SK-N-SH treated with all-trans-retinoic acid at 6 μM for 48 hours (cell line): ENCODE results near the gene SLC38A8.

Experiments
- ATAC-seq: fragments of 200-7000 bp; cut with Tn5 transposase; 3 replicates; pipeline ENCODE4 v1.9.1; 2020; ENCODE audit warnings: mild to moderate bottlenecking, moderate library complexity
- ARNTL ChIP-seq: fragments of 450-650 bp; formaldehyde crosslinking; IDR thresholded peaks from 2 replicates; pipeline ENCODE4 v1.5.0; 2020; ENCODE audit warnings: low read depth, mild to moderate bottlenecking, moderate library complexity, borderline replicate concordance
- BACH2 ChIP-seq: fragments of 250-450 bp; sonication (Bioruptor Pico); IDR thresholded peaks from 2 replicates; pipeline ENCODE4 v1.9.0; 2021; ENCODE audit warnings: mild to moderate bottlenecking, borderline replicate concordance
- CREB5 ChIP-seq: fragments of 250-450 bp; sonication (Bioruptor Pico); IDR thresholded peaks from 2 replicates; pipeline ENCODE4 v1.5.1; 2020; ENCODE audit warnings: low read depth, mild to moderate bottlenecking, moderate library complexity
- CSDC2 ChIP-seq: fragments of 250-450 bp; sonication (Bioruptor Pico); IDR thresholded peaks from 2 replicates; pipeline ENCODE4 v1.5.0; 2020; ENCODE audit warnings: mild to moderate bottlenecking, moderate library complexity
- CSRNP3 ChIP-seq: fragments of 250-450 bp; sonication (Bioruptor Pico); IDR thresholded peaks from 2 replicates; pipeline ENCODE4 v1.5.1; 2021; ENCODE audit warnings: mild to moderate bottlenecking, moderate library complexity
- ESRRG ChIP-seq: fragments of 250-450 bp; sonication (Bioruptor Pico); IDR thresholded peaks from 2 replicates; pipeline ENCODE4 v1.6.1; 2021; ENCODE audit warnings: mild to moderate bottlenecking
- GLIS3 ChIP-seq: fragments of 250-450 bp; sonication (Bioruptor Pico); IDR thresholded peaks from 2 replicates; pipeline ENCODE4 v1.5.0; 2020; ENCODE audit warnings: mild to moderate bottlenecking, moderate library complexity
- OSR1 ChIP-seq: fragments of 250-450 bp; sonication (Bioruptor Pico); IDR thresholded peaks from 2 replicates; pipeline ENCODE4 v1.8.0; 2022; ENCODE audit warnings: moderate library complexity, mild to moderate bottlenecking, inconsistent platforms
- PATZ1 ChIP-seq: fragments of 250-450 bp; sonication (Bioruptor Pico); IDR thresholded peaks from 2 replicates; pipeline ENCODE4 v1.8.0; 2020; ENCODE audit warnings: mild to moderate bottlenecking, moderate library complexity, borderline replicate concordance
- POU6F1 ChIP-seq: fragments of 250-450 bp; sonication (Bioruptor Pico); IDR thresholded peaks from 2 replicates; pipeline ENCODE4 v1.8.0; 2021; ENCODE audit warnings: low read depth, mild to moderate bottlenecking, moderate library complexity, borderline replicate concordance
- RARB ChIP-seq: fragments of 250-450 bp; sonication (Bioruptor Pico); IDR thresholded peaks from 2 replicates; pipeline ENCODE4 v1.8.0; 2021; ENCODE audit warnings: mild to moderate bottlenecking, moderate library complexity
- SNAI2 ChIP-seq: fragments of 250-450 bp; sonication (Bioruptor Pico); IDR thresholded peaks from 2 replicates; pipeline ENCODE4 v1.5.0; 2020; ENCODE audit warnings: mild to moderate bottlenecking, moderate library complexity
- TCF4 ChIP-seq: fragments of 250-450 bp; sonication (Bioruptor Pico); IDR thresholded peaks from 2 replicates; pipeline ENCODE4 v1.8.0; 2021; ENCODE audit warnings: mild to moderate bottlenecking, moderate library complexity, borderline replicate concordance
- TOX ChIP-seq: fragments of 250-450 bp; sonication (Bioruptor Pico); IDR thresholded peaks from 2 replicates; pipeline ENCODE4 v1.8.0; 2021; ENCODE audit warnings: mild to moderate bottlenecking, moderate library complexity, borderline replicate concordance
- TSHZ2 ChIP-seq: fragments of 250-450 bp; sonication (Bioruptor Pico); IDR thresholded peaks from 2 replicates; pipeline ENCODE4 v1.5.0; 2020; ENCODE audit warnings: mild to moderate bottlenecking, moderate library complexity
- ZC3H10 ChIP-seq: fragments of 250-450 bp; sonication (Bioruptor Pico); IDR thresholded peaks from 2 replicates; pipeline ENCODE4 v1.5.1; 2021; ENCODE audit warnings: mild to moderate bottlenecking, moderate library complexity
- ZFP3 ChIP-seq: fragments of 250-450 bp; sonication (Bioruptor Pico); IDR thresholded peaks from 2 replicates; pipeline ENCODE4 v1.5.0; 2020; ENCODE audit warnings: mild to moderate bottlenecking, moderate library complexity
- ZNF565 ChIP-seq: fragments of 450-650 bp; formaldehyde crosslinking; conservative IDR thresholded peaks from 2 replicates; pipeline ENCODE4 v1.5.0; 2020; ENCODE audit warnings: low read depth, mild to moderate bottlenecking, moderate library complexity
- ZNF8 ChIP-seq: fragments of 450-650 bp; formaldehyde crosslinking; IDR thresholded peaks from 2 replicates; pipeline ENCODE4 v1.5.0; 2020; ENCODE audit warnings: mild to moderate bottlenecking, moderate library complexity

Gene SLC38A8

GRCh38 chr16:84040823-84041820, 1.5 kb downstream of the SLC38A8 start:
- TF ChIP-seq TSHZ2 (CRISPR knock-in tag) (no peak), GLIS3 (CRISPR knock-in tag) (no peak), ARNTL (CRISPR knock-in tag) (no peak), PATZ1 (CRISPR knock-in tag) (no peak), ZNF565 (no peak), OSR1 (CRISPR knock-in tag) (no peak), ZNF8 (CRISPR knock-in tag) (no peak), RARB (CRISPR knock-in tag) (no peak), SNAI2 (CRISPR knock-in tag) (no peak), CSDC2 (CRISPR knock-in tag) (no peak), ESRRG (CRISPR knock-in tag) (no peak), ZC3H10 (CRISPR knock-in tag) (no peak), ZFP3 (CRISPR knock-in tag) (no peak)
- TF ChIP-seq, all 23 proteins: peak for 0

GRCh38 chr16:84040226-84040822, 2.3 kb downstream of the SLC38A8 start:
- ATAC-seq: no peak

More at GRCh38 chr16:84040823-84041820, 1.5 kb downstream of the SLC38A8 start:
- no peak for ATAC-seq

GRCh38 chr16:84039696-84040095, 2.9 kb downstream of the SLC38A8 start:
- ATAC-seq: no peak
- TF ChIP-seq PATZ1 (CRISPR knock-in tag) (no peak), CREB5 (no peak), ZNF565 (no peak), TOX (CRISPR knock-in tag) (no peak), CSDC2 (CRISPR knock-in tag) (no peak), BACH2 (no peak), SNAI2 (CRISPR knock-in tag) (no peak), OSR1 (CRISPR knock-in tag) (no peak), POU6F1 (no peak), ESRRG (CRISPR knock-in tag) (no peak), TSHZ2 (CRISPR knock-in tag) (no peak), ARNTL (CRISPR knock-in tag) (no peak), TCF4 (CRISPR knock-in tag) (no peak), ZC3H10 (CRISPR knock-in tag) (no peak), CSRNP3 (no peak), RARB (CRISPR knock-in tag) (no peak)
- TF ChIP-seq, all 23 proteins: peak for 0

More at GRCh38 chr16:84040226-84040822, 2.3 kb downstream of the SLC38A8 start:
- TF ChIP-seq ZC3H10 (CRISPR knock-in tag) (no peak), CSDC2 (CRISPR knock-in tag) (no peak)
